Cardiac muscle cell (in vitro differentiated cells and primary cell): ENCODE results near the gene SND1. TPM values are rescaled to one million over a fixed set of nuclear protein-coding genes. Genes with fewer than 3 reads are reported as not detected.
"Not testable (repeated sequence)": the region's sequence is repeated elsewhere in the genome, so short reads cannot be mapped to it uniquely, and the experiment has no call there.

Source experiments
- DNase-seq, 2 donors: peaks; one replicate each; pipeline versions ENCODE4 v3.0.0 to v3.0.0-alpha.2; 2010 to 2017; ENCODE audit warnings: low read depth in 1 of 2, low spot score in 1 of 2
- H3K27ac ChIP-seq: fragments of 200-600 bp; sonication (generic); 2 replicates; pipeline ENCODE4 v1.5.1; 2016
- H3K27me3 ChIP-seq: fragments of 200-600 bp; sonication (generic); 2 replicates; pipeline ENCODE4 v1.6.0; 2016; ENCODE audit warnings: control low read depth
- H3K36me3 ChIP-seq: fragments of 200-600 bp; sonication (generic); 2 replicates; pipeline ENCODE4 v1.5.1; 2016; ENCODE audit warnings: control low read depth
- H3K4me1 ChIP-seq: fragments of 200-600 bp; sonication (generic); 2 replicates; pipeline ENCODE4 v1.8.1; 2017; ENCODE audit warnings: low read depth, mild to moderate bottlenecking, mixed run types
- H3K4me3 ChIP-seq: fragments of 200-600 bp; sonication (generic); 2 replicates; pipeline ENCODE4 v1.5.1; 2016; ENCODE audit warnings: mild to moderate bottlenecking
- H3K9me3 ChIP-seq: fragments of 200-600 bp; sonication (generic); 2 replicates; pipeline ENCODE4 v1.5.1; 2017; ENCODE audit warnings: low read depth, mild to moderate bottlenecking, control low read depth
- polyA plus RNA-seq: library from polyadenylated mRNA; unstranded; fragments of >200 nt; fragmentation: Nextera tagmentation; extraction: Ambion mirVana; gene quantifications from 2 replicates; pipeline ENCODE4 v1.2.1, GENCODE V29; 2016
- total RNA-seq: library from RNA; depleted of rRNA; stranded (reverse); fragments of >200 nt; gene quantifications from 2 replicates; pipeline ENCODE4 v1.2.3, GENCODE V29; 2016
- TF ChIP-seq, protein P1 (sequence below): IDR thresholded peaks from 2 replicates; pipeline ENCODE4 v1.5.1; 2012; ENCODE audit warnings: low read depth, mild to moderate bottlenecking, low read length

Gene SND1
- total and polyA plus RNA-seq, 2 experiments from 2014 or later, result 114 to 172 TPM

DNA sequence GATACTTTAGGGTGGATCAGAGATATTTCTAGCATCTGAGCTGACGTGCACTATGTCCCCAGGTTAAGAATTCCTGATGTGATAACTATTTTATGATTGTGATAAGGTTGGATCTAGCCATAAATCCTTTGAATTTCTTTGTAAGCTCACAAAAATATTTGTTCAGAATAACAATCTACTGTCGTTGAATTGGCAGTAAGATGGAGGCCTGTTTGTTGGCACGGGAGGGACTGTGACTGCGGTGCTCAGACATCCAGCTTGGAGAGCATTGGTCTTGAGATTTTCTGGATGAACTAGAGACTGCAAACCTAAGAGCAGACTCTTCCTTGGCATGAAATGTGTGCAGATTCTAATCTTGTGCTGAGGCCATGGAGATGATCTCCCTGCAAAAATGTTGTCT, 248.1 kb downstream of the SND1 start:
- Histone ChIP-seq H3K36me3 (no peaks in the 10 kb centered on the region), H3K4me1 (peaks cover 52% of the 10 kb centered on the region), H3K9me3 (no peaks in the 10 kb centered on the region), H3K27me3 (no peaks in the 10 kb centered on the region), H3K27ac (no peak overlapping the region), H3K4me3 (no peak overlapping the region)
- TF ChIP-seq, protein P1, sequence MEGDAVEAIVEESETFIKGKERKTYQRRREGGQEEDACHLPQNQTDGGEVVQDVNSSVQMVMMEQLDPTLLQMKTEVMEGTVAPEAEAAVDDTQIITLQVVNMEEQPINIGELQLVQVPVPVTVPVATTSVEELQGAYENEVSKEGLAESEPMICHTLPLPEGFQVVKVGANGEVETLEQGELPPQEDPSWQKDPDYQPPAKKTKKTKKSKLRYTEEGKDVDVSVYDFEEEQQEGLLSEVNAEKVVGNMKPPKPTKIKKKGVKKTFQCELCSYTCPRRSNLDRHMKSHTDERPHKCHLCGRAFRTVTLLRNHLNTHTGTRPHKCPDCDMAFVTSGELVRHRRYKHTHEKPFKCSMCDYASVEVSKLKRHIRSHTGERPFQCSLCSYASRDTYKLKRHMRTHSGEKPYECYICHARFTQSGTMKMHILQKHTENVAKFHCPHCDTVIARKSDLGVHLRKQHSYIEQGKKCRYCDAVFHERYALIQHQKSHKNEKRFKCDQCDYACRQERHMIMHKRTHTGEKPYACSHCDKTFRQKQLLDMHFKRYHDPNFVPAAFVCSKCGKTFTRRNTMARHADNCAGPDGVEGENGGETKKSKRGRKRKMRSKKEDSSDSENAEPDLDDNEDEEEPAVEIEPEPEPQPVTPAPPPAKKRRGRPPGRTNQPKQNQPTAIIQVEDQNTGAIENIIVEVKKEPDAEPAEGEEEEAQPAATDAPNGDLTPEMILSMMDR, result no peak
- no peak for DNase-seq

DNA sequence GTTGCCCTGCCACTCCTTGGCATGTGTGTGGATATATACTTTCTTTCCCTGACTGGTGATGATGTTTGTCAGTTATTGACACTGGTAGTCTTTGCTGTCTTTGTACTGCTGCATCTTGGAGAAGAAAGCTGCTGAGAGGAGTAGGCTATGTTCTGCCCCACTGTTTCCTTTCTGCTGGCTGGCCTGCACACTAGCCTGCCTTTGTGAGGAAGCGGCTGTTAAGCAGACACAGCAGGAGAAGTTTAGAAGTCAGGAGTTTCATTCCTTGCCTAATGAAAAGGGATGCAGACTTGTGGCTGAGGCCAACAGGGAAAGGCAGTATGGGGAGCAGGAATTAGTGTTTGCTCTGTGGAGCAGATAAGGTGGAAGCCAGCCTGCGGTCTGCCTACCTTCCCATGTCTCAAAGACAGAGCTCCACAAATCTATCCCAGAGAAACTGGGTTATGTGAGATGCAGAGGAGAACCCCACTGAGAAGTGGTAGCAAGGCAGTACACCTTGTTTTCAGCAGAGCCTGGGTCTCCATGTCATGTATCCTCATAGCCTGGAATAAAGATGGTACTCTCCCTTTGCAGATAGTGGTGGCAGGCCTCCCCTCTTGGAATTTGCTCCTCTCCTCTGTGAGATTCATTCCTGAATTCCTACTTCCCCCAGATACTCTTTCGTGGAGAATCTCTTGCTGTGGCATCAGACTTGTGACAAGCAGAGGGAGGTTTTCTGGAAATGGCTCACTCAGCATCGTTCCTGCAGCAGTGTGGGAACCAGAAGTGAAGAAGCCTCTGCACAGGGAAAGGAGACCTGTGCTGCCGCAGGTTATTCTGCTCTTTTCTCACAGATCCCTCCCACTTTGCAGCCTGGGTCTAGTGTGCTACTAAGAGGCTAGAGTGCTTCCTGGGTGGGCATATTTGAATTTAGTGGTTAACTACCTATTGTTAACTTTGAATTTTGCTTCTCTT, 249.0 kb downstream of the SND1 start:
- Histone ChIP-seq H3K4me1 (peaks cover 51% of the 10 kb centered on the region), H3K4me3 (no peak overlapping the region)

DNA sequence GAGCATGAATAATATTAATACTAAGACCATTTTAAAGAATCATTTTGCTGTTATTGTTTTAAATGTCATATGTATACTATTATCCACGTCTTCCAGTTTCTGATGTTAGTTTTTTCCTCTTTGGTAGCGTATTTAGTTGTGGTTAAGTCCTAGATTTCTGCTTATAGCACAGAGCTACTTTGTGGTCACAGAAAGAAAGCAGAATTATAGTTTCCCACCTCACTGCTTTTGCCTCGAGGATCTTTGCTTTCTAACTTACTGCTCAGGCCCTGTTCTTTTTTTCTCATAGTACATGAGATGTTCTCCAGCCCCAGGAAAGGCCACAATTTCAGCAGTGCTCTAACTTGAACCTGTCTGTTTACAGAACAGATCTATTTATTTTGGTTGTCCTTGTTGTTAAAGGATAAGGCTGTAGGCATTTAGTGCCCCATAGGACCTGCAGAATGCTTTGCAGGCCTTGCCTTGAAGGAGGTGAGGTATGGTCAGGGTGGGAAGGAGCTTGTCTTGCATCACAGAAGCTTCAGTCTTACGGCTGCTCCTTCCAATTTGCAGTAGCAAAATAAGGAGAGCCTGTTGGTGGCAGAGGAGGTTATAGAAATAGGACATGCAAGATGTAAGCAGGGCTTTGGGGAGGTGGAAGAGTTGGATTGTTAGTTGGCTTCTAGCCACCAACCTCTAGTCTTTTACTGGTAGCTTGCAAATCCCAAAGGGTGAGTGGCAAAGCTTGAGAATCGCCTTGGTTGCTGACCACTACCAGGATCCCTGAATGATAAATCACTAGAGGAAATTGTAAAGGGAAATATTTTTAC, 250.1 kb downstream of the SND1 start:
- H3K27me3 ChIP-seq, result no peaks in the 10 kb centered on the region
- peaks cover 41% of the 10 kb centered on the region for H3K4me1 ChIP-seq
- TF ChIP-seq, protein P1, result no peak
- no peak for DNase-seq
- H3K9me3 ChIP-seq, result no peaks in the 10 kb centered on the region
- H3K4me3 ChIP-seq, result no peak overlapping the region
- H3K36me3 ChIP-seq, result no peaks in the 10 kb centered on the region
- H3K27ac ChIP-seq, result no peak overlapping the region

More for the DNA sequence above, 249.0 kb downstream of the SND1 start:
- H3K9me3 ChIP-seq, result no peaks in the 10 kb centered on the region
- H3K27ac ChIP-seq, result peak overlapping the region; percentile 40
- no peaks in the 10 kb centered on the region for H3K36me3 ChIP-seq
- H3K27me3 ChIP-seq, result no peaks in the 10 kb centered on the region
- DNase-seq, result no peak
- TF ChIP-seq, protein P1, result no peak

DNA sequence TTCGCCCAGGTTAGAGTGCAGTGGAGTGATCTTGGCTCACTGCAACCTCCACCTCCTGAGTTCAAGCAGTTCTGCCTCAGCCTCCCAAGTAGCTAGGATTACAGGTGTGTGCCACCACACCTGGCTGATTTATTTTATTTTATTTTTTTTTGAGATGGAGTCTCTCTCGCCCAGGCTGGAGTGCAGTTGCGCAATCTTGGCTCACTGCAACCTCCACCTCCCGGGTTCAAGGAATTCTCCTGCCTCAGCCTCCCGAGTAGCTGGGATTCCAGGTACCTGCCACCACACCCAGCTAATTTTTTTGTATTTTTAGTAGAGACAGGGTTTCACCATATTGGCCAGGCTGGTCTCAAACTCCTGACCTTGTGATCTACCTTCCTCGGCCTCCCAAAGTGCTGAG, 250.8 kb downstream of the SND1 start:
- H3K4me1 ChIP-seq, result peaks cover 41% of the 10 kb centered on the region
- not testable (repeated sequence) for H3K27me3 ChIP-seq, H3K9me3 ChIP-seq, H3K36me3 ChIP-seq, H3K4me3 ChIP-seq, DNase-seq, H3K27ac ChIP-seq

DNA sequence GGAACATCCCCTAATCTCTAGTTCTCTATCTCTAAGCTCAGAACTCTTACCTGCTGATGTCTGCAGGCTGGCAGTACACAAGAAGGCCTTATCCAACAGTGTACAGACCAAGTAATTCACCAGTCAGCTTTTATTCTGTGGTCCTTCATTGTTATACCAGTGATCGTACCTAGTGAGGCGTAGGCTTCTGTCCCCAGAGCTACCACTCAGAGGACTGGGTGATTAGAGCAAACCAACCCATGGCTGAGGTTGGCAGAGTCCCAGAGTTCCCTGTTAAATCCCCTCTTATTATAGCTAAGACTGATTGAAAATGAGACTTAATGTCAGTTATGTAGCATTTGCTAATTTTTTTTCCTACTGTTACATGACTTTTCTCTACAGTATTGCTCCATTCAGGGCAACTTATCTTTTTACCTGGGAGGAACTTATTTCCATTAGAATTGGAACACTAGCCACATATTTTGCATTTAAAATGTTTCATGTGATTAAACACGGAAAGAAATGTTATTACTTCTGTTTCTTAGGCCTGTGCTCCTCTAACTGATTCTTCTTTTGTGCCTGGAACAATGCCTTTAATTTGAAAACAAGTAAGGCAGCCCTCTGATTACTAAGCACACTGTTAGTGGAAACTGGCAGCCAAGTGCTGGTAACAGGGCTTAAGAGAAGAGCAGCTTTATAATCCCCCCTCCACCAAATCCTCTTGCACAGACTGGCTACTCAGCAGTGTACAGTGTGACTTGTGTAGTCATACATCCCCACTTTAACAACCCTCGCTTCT, 252.1 kb downstream of the SND1 start:
- no peaks in the 10 kb centered on the region for H3K36me3 ChIP-seq
- no peak overlapping the region for H3K27ac ChIP-seq
- H3K9me3 ChIP-seq, result no peaks in the 10 kb centered on the region
- peaks cover 41% of the 10 kb centered on the region for H3K4me1 ChIP-seq
- TF ChIP-seq, protein P1, result no peak
- no peak for DNase-seq
- no peak overlapping the region for H3K4me3 ChIP-seq
- H3K27me3 ChIP-seq, result no peaks in the 10 kb centered on the region
